Eye (tissue), 1 donor: Measurements from ENCODE around the gene COQ8A.

Source experiments
- DNase-seq: peaks from one replicate; pipeline ENCODE4 v3.0.0-alpha.2; 2015

COQ8A gene

DNA sequence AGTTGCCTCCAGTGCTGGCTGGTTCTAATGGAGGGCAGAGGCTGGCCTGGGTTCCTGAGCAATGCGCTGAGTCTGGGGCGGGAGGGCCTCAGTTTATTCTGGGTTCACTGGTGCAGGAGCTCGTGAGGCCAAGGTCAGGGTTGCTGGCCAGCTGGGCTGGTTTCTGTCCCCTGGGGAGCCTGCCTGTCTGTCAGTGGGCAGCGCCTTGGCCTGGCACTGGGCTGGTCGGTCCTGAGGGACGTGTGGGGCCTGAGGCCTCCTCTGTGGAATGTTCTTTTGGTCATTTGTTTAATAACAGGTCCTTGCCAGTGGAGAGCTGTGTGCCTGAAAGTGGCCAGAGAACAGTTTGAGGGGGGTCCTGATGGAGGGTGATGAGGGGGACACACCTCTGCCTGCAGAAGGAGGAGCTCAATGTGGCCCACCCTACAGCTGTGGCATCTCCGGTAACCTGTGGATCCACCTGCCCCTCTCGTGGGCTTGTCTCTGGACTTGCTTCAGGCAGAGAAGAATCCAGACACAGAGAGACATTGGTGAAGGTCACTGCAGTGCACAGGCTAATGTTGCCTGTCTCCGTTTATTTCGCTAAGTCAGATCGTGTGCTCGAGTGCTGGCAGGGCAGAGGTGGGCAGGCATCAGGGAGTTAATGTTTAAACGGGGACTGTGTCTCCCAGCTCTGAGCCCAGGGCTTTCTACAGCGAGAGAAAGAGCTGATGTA is 34.6 kb downstream of the COQ8A start:
- DNase-seq = no peak

- DNase-seq = peak; percentile 82
Measured at GRCh38 chr1:226975259-226976250, 35.5 kb downstream of the COQ8A start.

DNA sequence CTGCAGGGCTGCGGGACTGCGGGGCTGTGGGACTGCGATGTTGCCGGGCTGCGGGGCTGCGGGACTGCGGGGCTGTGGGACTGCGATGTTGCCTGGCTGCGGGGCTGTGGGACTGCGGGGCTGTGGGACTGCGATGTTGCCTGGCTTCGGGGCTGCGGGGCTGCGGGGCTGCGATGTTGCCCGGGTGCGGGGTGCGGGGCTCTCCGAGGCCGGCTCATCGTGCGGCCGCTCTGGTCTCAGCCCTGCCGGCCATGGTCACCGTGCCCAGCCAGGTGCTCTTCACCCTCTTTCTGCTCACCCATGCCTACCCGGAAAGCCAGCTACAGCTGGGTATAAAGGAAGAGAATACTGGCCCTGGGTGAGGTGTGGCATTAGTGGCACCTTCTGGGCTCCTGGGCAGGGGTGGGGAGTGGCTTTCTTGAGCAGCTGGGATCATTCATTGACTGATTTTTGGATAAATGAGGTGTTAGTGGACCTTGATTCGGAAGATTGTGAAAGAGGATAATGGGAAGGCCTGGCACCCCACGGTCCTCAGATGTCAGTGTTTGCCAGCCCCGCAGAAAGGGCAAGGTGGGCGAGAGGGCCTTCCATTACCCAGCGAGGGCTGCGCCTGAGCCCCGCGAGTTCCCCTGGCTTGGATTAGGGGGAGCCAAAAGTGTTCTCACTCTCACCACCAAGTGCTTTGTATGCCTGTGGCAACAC is 36.3 kb downstream of the COQ8A start:
- DNase-seq = no peak

GRCh38 chr1:226976978-226977642 is 37.0 kb downstream of the COQ8A start:
- DNase-seq = no peak

- DNase-seq = no peak
Measured at GRCh38 chr1:226977643-226978431, 37.7 kb downstream of the COQ8A start.

- DNase-seq = no peak
Measured at GRCh38 chr1:226978432-226979114, 38.5 kb downstream of the COQ8A start.

DNA sequence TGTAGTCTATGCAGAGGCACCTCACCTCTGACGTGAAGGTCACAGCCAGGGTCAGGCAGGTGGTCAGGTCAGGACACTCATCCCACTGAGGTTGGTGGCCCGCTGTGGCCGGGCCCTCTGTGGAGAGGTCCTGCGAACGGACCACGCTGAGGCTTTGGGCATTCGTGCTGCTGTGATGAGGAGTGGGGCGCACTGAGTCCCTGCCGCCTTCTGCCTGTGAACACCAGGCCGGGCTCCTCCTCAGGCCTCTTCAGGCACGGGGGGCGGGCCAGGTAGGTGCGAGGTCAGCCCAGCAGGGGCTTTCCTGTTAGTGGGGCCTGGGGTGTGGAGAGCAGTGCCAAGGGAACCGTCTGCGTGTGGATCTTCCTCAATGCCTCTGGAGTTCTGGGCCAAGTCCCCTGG is 39.0 kb downstream of the COQ8A start:
- DNase-seq = no peak

- DNase-seq = no peak
Measured at GRCh38 chr1:226979517-226980121, 39.5 kb downstream of the COQ8A start.

DNA sequence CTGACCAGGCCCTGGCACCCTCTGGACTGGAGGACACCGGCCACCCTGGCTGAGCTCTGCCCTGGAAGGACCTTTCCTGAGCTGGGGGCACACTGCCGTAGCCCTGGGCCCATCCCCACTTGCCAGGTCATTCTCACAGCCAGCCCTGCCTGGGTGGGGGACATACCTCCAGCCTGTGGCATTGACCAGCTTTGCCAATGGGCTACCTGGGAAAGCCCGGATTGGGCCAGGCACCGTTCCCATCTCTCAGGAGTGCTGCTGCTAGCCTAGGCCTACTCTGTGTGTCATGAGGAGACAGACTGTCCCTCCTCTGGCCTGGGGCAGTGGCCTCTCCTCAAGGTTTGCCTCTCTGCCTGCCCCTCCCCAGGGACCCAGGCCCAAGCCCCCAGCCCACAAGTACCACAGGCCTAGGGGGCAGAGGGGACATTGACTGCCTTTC is 40.0 kb downstream of the COQ8A start:
- DNase-seq = no peak

DNA sequence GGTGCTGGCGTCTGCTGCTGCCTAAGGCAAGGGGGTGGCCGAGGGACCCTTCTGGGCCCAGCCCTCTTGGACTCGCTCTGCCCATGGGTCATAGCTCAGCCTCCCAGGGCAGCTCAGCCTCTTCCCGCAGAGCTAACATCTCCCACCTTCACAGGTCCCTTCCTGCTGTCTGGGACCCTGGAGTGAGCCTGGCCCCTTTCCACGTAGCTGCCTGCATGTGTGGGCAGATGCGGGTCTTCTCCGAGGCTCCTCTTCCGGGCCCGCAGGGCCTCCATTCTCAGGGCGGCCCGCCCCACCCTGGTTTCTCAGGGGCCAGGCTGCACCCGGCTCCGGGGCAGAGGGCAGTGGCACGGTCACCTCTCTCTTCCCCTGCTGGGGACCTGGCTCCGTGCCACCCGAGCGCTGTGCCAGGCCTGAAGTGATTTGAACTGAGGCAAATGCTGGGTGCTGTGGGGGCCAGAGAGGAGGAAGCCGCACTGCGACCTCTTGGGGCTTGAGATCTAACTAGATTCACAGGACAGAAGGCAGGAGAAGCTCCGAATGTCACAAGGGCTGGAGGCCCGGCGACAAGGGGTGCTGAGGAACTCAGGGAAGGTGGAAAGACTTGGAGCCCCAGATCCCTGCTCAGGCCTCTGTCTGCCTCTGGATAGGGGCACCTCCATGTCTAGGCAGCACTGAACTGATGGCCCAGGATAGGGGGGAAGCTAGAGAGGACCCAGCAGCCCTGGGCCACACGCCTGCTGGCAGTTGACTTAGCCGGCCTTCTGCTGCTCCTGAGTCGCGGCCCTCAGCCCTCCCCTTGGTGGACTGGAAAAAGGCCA is 40.7 kb downstream of the COQ8A start:
- DNase-seq = no peak

- DNase-seq = no peak
Measured at GRCh38 chr1:226981386-226981817, 41.3 kb downstream of the COQ8A start.

- DNase-seq = no peak
Measured at GRCh38 chr1:226981838-226982237, 41.7 kb downstream of the COQ8A start.

- DNase-seq = no peak
Measured at GRCh38 chr1:226982451-226983177, 42.5 kb downstream of the COQ8A start.

- no peak for DNase-seq
Measured at GRCh38 chr1:226983247-226983991, 43.3 kb downstream of the COQ8A start.

GRCh38 chr1:226983992-226984364 is 43.9 kb downstream of the COQ8A start:
- no peak for DNase-seq

DNA sequence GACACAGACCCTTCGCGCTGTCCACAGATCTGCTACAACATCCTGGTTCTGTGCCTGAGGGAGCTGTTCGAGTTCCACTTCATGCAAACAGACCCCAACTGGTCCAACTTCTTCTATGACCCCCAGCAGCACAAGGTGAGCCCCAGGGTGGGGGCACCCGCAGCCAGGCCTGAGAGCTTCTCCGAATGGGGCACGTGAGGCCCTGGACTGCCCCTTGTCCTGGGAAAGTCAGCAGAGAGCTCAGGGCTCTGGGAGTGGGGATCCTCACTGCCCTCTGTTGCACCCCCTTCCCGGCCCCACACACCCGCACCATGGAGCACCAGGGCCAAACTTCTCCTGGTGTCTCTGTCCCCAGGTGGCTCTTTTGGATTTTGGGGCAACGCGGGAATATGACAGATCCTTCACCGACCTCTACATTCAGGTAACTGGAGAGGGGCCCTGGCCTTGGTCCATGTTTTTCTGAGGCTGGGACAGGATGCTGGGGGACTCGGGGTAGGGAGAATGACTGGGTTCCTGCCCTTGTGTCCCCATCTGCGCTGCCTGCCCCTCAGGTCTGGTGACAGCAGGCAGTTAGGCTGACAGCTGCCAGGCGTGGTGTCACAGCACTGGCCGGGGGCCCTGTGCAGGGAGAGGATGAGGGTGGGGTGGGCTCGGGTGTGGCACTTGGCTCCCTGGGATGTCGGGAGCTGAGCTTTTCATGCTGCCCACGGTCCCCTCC is 44.6 kb downstream of the COQ8A start:
- DNase-seq = no peak

- no peak for DNase-seq
Measured at GRCh38 chr1:226985239-226985838, 45.2 kb downstream of the COQ8A start.
